A549 (cell line): Measurements from ENCODE around the gene SACM1L. TPM values are rescaled to one million over a fixed set of nuclear protein-coding genes. Genes with fewer than 3 reads are reported as not detected.
"Not testable (repeated sequence)": the region's sequence is repeated elsewhere in the genome, so short reads cannot be mapped to it uniquely, and the experiment has no call there.

ENCODE experiments used
- ATAC-seq, 2 experiments: fragments of 200-7000 bp in 1 of 2; fragments of >200 bp in 1 of 2; cut with Nextera tagmentation in 1 of 2; cut with Tn5 transposase in 1 of 2; 3 replicates each; pipeline versions ENCODE4 v1.8.0 to v1.9.1; 2018 to 2020; ENCODE audit warnings: mild to moderate bottlenecking in 1 of 2, moderate library complexity in 1 of 2
- CTCF ChIA-PET: fragments of 300-600 bp; sonication (Branson Sonifier 250); formaldehyde crosslinking; extraction: SDS; loops from one replicate; lab custom pipeline; 2021; ENCODE audit warnings: antibody characterized with exemption, inconsistent platforms; lab: Yijun Ruan, JAX
- POLR2A ChIA-PET: fragments of 350-600 bp; formaldehyde crosslinking; extraction: SDS; loops from one replicate; lab custom pipeline; 2021; ENCODE audit warnings: antibody characterized with exemption, inconsistent platforms; lab: Yijun Ruan, JAX
- DNase-seq, 2 experiments: peaks; one replicate each; pipeline versions ENCODE4 v3.0.0 to v3.0.0-alpha.2; 2011 to 2016; ENCODE audit warnings: low read depth in 1 of 2, low spot score in 1 of 2
- FAIRE-seq: peaks from 2 replicates; lab custom pipeline; 2011; peaks lifted over from hg19 to GRCh38; lab: Jason Lieb, UNC
- H3K27ac ChIP-seq, 2 experiments: fragments of >200 bp; sonication (Bioruptor Twin); formaldehyde crosslinking; 3 replicates each; pipeline ENCODE4 v1.5.1; 2016 to 2017
- H3K4me1 ChIP-seq: fragments of >200 bp; sonication (Bioruptor Twin); formaldehyde crosslinking; 3 replicates; pipeline ENCODE4 v1.6.1; 2016
- H3K4me2 ChIP-seq: fragments of >200 bp; sonication (Bioruptor Twin); formaldehyde crosslinking; 3 replicates; pipeline ENCODE4 v1.6.1; 2016
- H3K4me3 ChIP-seq: fragments of >200 bp; sonication (Bioruptor Twin); formaldehyde crosslinking; 3 replicates; pipeline ENCODE4 v1.5.1; 2016
- H3K9me3 ChIP-seq: fragments of >200 bp; sonication (Bioruptor Twin); formaldehyde crosslinking; 3 replicates; pipeline ENCODE4 v1.6.1; 2016
- CHD2 ChIP-seq: fragments of 150-350 bp; IDR thresholded peaks from 2 replicates; pipeline ENCODE4 v1.6.1; 2014; ENCODE audit warnings: low read length; ENCODE audit not compliant: partially characterized antibody
- FOSL2 ChIP-seq, 2 experiments: fragments of 450-650 bp in 1 of 2; fragments of >200 bp in 1 of 2; sonication (Bioruptor Twin) in 1 of 2; formaldehyde crosslinking; IDR thresholded peaks; 2 replicates each; pipeline versions ENCODE4 v1.5.0 to v1.6.1; 2016 to 2020; ENCODE audit warnings: mild to moderate bottlenecking in 1 of 2, moderate library complexity in 1 of 2
- GATA3 ChIP-seq: IDR thresholded peaks from 2 replicates; pipeline ENCODE4 v1.6.1; 2012; ENCODE audit warnings: borderline replicate concordance
- HOXA7 ChIP-seq: fragments of 250-450 bp; sonication (Bioruptor Pico); IDR thresholded peaks from 2 replicates; pipeline ENCODE4 v1.5.0; 2020; ENCODE audit warnings: mild to moderate bottlenecking, moderate library complexity
- HOXB13 ChIP-seq: fragments of 250-450 bp; sonication (Bioruptor Pico); IDR thresholded peaks from 2 replicates; pipeline ENCODE4 v1.5.0; 2020; ENCODE audit warnings: low read depth, mild to moderate bottlenecking, moderate library complexity
- JUN ChIP-seq, 2 experiments: fragments of >200 bp; sonication (Bioruptor Twin); formaldehyde crosslinking; IDR thresholded peaks; 2 replicates in 1 of 2; 3 replicates in 1 of 2; pipeline ENCODE4 v1.6.1; 2016 to 2017
- JUNB ChIP-seq: fragments of >200 bp; sonication (Bioruptor Twin); formaldehyde crosslinking; IDR thresholded peaks from 2 replicates; pipeline ENCODE4 v1.6.1; 2016
- MAFK ChIP-seq: fragments of 450-650 bp; IDR thresholded peaks from 2 replicates; pipeline ENCODE4 v1.6.1; 2014; ENCODE audit not compliant: partially characterized antibody
- MYC ChIP-seq: IDR thresholded peaks from 2 replicates; pipeline ENCODE4 v1.6.1; 2012; ENCODE audit warnings: mild to moderate bottlenecking, inconsistent platforms, low read length, improper control_type of control experiment, borderline replicate concordance
- NR3C1 ChIP-seq: fragments of >200 bp; sonication (Bioruptor Twin); formaldehyde crosslinking; IDR thresholded peaks from 3 replicates; pipeline ENCODE4 v1.6.1; 2017
- POLR2A ChIP-seq: IDR thresholded peaks from 2 replicates; pipeline ENCODE4 v1.6.1; 2012; ENCODE audit warnings: mild to moderate bottlenecking, low read length
- RAD21 ChIP-seq, 2 experiments: fragments of >200 bp in 1 of 2; sonication (Bioruptor Twin) in 1 of 2; formaldehyde crosslinking in 1 of 2; IDR thresholded peaks in 1 of 2; conservative IDR thresholded peaks in 1 of 2; 2 replicates in 1 of 2; 3 replicates in 1 of 2; pipeline ENCODE4 v1.6.1; 2012 to 2018; ENCODE audit warnings: inconsistent platforms in 1 of 2
- RFX5 ChIP-seq: fragments of 450-650 bp; IDR thresholded peaks from 2 replicates; pipeline ENCODE4 v1.7.1; 2014; ENCODE audit warnings: antibody characterized with exemption, mild to moderate bottlenecking, moderate library complexity
- RNF2 ChIP-seq: fragments of 200-600 bp; sonication (generic); IDR thresholded peaks from 2 replicates; pipeline ENCODE4 v1.6.1; 2016; ENCODE audit warnings: low read depth, mild to moderate bottlenecking, antibody characterized with exemption, moderate library complexity, borderline replicate concordance
- SMC3 ChIP-seq: fragments of >200 bp; sonication (Bioruptor Twin); formaldehyde crosslinking; IDR thresholded peaks from 3 replicates; pipeline ENCODE4 v1.6.1; 2018; ENCODE audit warnings: inconsistent platforms
- TFCP2L1 ChIP-seq: fragments of 250-450 bp; sonication (Bioruptor Pico); IDR thresholded peaks from 2 replicates; pipeline ENCODE4 v1.5.0; 2021; ENCODE audit warnings: mild to moderate bottlenecking
- TP53 ChIP-seq: fragments of 250-450 bp; sonication (Bioruptor Pico); IDR thresholded peaks from 2 replicates; pipeline ENCODE4 v1.5.0; 2021; ENCODE audit warnings: mild to moderate bottlenecking, moderate library complexity
- ZC3H11A ChIP-seq: fragments of 450-650 bp; IDR thresholded peaks from 2 replicates; pipeline ENCODE4 v1.6.1; 2014; ENCODE audit warnings: antibody characterized with exemption, mild to moderate bottlenecking
- ZNF302 ChIP-seq: fragments of 250-450 bp; sonication (Bioruptor Pico); IDR thresholded peaks from 2 replicates; pipeline ENCODE4 v1.9.0; 2021; ENCODE audit warnings: inconsistent platforms, mild to moderate bottlenecking, moderate library complexity
- ZSCAN20 ChIP-seq: fragments of 250-450 bp; sonication (Bioruptor Pico); IDR thresholded peaks from 2 replicates; pipeline ENCODE4 v1.8.0; 2022; ENCODE audit warnings: mild to moderate bottlenecking, moderate library complexity
- WGBS: methylation state at CpG from one replicate; pipeline ENCODE4 v1.1.6; 2017; ENCODE audit errors: missing lambda C conversion rate; 5-methylcytosine and 5-hydroxymethylcytosine counted together
- polyA plus RNA-seq, 4 experiments: library from polyadenylated mRNA; depleted of rRNA in 3 of 4; stranded (reverse); fragments of >200 nt; fragmentation: RNase III in 1 of 4; extraction: RNeasy Plus Mini Kit Qiagen cat#74134 plus additional on column Dnase treatment in 1 of 4; gene quantifications; 2 replicates in 3 of 4; 3 replicates in 1 of 4; pipeline ENCODE4 v1.2.3, GENCODE V29; 2011 to 2017
- TF ChIP-seq, protein P1 (sequence below): fragments of >200 bp; sonication (Bioruptor Twin); formaldehyde crosslinking; IDR thresholded peaks from 2 replicates; pipeline ENCODE4 v1.6.1; 2016
- TF ChIP-seq, protein P2 (sequence below): fragments of 250-450 bp; sonication (Bioruptor Pico); IDR thresholded peaks from 2 replicates; pipeline ENCODE4 v1.5.0; 2021; ENCODE audit warnings: mild to moderate bottlenecking, moderate library complexity, borderline replicate concordance
- TF ChIP-seq, protein P3 (sequence below): fragments of >200 bp; sonication (Bioruptor Twin); formaldehyde crosslinking; IDR thresholded peaks from 3 replicates; pipeline ENCODE4 v1.5.1; 2016
- TF ChIP-seq, protein P4 (sequence below): IDR thresholded peaks from 2 replicates; pipeline ENCODE4 v1.6.1; 2012
- TF ChIP-seq, protein P5 (sequence below): fragments of 150-350 bp; IDR thresholded peaks from 2 replicates; pipeline ENCODE4 v1.6.1; 2014; ENCODE audit warnings: low read depth, mild to moderate bottlenecking, low read length

The SACM1L gene
- polyA plus RNA-seq, 2 of the 4 experiments (the other 2 are of a cell fraction): 21.1 to 27.8 TPM

DNA sequence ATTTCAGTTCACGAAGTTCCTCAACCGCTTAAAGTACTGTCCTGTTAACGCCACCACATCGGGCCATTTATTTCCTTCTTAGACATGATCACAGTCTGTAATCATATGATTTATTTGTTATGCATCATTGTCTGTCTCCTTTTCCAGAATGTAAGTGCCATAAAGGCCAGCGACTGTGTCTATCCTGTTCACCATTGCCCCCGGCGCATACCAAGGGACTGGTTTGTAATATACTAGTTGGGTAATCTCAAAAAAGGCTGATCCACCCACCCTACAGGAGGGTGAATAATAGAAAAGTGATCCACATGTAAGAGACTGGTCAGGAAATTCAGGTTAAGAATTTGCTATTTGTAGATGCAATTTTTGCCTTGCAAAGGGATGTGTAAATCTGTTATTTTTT is 65.3 kb downstream of the SACM1L start:
- H3K9me3 ChIP-seq: no peaks in the 10 kb centered on the region
- ChIA-PET CTCF (no interaction called here), POLR2A (no interaction called here)
- ATAC-seq (no peak), DNase-seq (no peak), FAIRE-seq (no peak)
- H3K27ac ChIP-seq: no peak overlapping the region
- no peaks in the 10 kb centered on the region for H3K4me1 ChIP-seq
- 85% methylated on average over 7 of the region's 7 CpGs for WGBS
- TF ChIP-seq RFX5 (no peak), HOXA7 (CRISPR knock-in tag) (no peak), FOSL2 (IDR thresholded peaks at IDR 0.05) (no peak), FOSL2 (CRISPR knock-in tag; IDR thresholded peaks at IDR 0.05) (no peak), TFCP2L1 (CRISPR knock-in tag) (no peak), HOXB13 (CRISPR knock-in tag) (no peak), TP53 (CRISPR knock-in tag) (no peak), JUNB (no peak), JUN (IDR thresholded peaks at IDR 0.05) (no peak), ZNF302 (no peak), GATA3 (no peak), NR3C1 (no peak), POLR2A (no peak), RNF2 (no peak), MAFK (no peak)
- TF ChIP-seq, protein P1, sequence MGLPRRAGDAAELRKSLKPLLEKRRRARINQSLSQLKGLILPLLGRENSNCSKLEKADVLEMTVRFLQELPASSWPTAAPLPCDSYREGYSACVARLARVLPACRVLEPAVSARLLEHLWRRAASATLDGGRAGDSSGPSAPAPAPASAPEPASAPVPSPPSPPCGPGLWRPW: no peak
- TF ChIP-seq, protein P2, sequence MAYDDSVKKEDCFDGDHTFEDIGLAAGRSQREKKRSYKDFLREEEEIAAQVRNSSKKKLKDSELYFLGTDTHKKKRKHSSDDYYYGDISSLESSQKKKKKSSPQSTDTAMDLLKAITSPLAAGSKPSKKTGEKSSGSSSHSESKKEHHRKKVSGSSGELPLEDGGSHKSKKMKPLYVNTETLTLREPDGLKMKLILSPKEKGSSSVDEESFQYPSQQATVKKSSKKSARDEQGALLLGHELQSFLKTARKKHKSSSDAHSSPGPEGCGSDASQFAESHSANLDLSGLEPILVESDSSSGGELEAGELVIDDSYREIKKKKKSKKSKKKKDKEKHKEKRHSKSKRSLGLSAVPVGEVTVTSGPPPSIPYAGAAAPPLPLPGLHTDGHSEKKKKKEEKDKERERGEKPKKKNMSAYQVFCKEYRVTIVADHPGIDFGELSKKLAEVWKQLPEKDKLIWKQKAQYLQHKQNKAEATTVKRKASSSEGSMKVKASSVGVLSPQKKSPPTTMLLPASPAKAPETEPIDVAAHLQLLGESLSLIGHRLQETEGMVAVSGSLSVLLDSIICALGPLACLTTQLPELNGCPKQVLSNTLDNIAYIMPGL (CRISPR knock-in tag): no peak
- TF ChIP-seq, protein P3, sequence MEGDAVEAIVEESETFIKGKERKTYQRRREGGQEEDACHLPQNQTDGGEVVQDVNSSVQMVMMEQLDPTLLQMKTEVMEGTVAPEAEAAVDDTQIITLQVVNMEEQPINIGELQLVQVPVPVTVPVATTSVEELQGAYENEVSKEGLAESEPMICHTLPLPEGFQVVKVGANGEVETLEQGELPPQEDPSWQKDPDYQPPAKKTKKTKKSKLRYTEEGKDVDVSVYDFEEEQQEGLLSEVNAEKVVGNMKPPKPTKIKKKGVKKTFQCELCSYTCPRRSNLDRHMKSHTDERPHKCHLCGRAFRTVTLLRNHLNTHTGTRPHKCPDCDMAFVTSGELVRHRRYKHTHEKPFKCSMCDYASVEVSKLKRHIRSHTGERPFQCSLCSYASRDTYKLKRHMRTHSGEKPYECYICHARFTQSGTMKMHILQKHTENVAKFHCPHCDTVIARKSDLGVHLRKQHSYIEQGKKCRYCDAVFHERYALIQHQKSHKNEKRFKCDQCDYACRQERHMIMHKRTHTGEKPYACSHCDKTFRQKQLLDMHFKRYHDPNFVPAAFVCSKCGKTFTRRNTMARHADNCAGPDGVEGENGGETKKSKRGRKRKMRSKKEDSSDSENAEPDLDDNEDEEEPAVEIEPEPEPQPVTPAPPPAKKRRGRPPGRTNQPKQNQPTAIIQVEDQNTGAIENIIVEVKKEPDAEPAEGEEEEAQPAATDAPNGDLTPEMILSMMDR: no peak
- TF ChIP-seq, protein P4, sequence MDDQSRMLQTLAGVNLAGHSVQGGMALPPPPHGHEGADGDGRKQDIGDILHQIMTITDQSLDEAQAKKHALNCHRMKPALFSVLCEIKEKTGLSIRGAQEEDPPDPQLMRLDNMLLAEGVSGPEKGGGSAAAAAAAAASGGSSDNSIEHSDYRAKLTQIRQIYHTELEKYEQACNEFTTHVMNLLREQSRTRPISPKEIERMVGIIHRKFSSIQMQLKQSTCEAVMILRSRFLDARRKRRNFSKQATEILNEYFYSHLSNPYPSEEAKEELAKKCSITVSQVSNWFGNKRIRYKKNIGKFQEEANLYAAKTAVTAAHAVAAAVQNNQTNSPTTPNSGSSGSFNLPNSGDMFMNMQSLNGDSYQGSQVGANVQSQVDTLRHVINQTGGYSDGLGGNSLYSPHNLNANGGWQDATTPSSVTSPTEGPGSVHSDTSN: no peak
- H3K4me2 ChIP-seq: no peak overlapping the region
- no peak overlapping the region for H3K4me3 ChIP-seq

DNA sequence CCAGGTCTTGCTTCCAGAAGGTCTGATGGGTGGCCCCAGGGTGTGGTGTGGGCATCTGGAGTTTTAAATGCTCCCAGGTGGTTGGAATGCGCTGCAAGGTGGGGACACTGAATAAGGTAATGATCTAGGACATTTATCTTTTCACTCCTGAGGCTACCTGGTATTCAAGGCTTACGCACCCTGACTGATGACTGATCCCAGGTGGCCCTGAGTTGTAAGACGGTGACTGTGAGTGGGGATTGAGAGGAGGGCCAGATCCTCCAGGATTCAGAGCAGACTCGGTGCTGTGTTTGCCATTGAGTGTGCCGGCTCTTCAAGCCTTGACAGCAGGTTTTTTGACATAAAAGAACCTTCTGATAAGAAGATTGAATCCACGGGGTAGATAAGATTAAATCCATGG is 66.9 kb downstream of the SACM1L start:
- no peaks in the 10 kb centered on the region for H3K4me1 ChIP-seq
- no peak for TF ChIP-seq CHD2
- TF ChIP-seq ZSCAN20 (CRISPR knock-in tag): no peak
- no peak for TF ChIP-seq RAD21 (conservative IDR thresholded peaks at IDR 0.05 in 1 of 2, IDR thresholded peaks at IDR 0.05 in 1 of 2)
- no peak for TF ChIP-seq MYC
- no peak for TF ChIP-seq SMC3
- TF ChIP-seq JUN (IDR thresholded peaks at IDR 0.05): no peak
- no peak for TF ChIP-seq NR3C1
- TF ChIP-seq ZC3H11A: no peak
- TF ChIP-seq HOXB13 (CRISPR knock-in tag): no peak
- TF ChIP-seq, protein P5, sequence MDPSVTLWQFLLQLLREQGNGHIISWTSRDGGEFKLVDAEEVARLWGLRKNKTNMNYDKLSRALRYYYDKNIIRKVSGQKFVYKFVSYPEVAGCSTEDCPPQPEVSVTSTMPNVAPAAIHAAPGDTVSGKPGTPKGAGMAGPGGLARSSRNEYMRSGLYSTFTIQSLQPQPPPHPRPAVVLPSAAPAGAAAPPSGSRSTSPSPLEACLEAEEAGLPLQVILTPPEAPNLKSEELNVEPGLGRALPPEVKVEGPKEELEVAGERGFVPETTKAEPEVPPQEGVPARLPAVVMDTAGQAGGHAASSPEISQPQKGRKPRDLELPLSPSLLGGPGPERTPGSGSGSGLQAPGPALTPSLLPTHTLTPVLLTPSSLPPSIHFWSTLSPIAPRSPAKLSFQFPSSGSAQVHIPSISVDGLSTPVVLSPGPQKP: no peak
- no peak for ATAC-seq
- WGBS: 48% methylated on average over 6 of the region's 6 CpGs
- POLR2A ChIA-PET: no interaction called here
- H3K9me3 ChIP-seq: no peaks in the 10 kb centered on the region
- no peak for FAIRE-seq
- no peak overlapping the region for H3K4me2 ChIP-seq
- DNase-seq: no peak
- CTCF ChIA-PET: no interaction called here
- H3K4me3 ChIP-seq: no peak overlapping the region
- H3K27ac ChIP-seq: no peak overlapping the region

DNA sequence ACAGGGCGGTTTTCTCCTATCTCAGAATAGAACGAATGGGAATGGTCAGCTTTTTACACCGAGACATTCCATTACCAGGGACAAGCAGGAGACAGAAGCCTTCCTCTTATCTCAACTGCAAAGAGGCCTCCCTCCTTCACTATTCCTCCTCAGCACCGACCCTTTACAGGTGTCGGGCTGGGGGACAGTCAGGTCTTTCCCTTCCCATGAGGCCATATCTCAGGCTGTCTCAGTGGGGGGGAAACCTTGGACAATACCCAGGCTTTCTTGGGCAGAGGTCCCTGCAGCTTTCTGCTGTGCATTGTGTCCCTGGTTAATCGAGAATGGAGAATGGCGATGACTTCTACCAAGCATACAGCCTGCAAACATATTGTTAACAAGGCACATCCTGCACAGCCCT is 67.9 kb downstream of the SACM1L start:
- ATAC-seq, H3K4me3 ChIP-seq, CTCF ChIA-PET, H3K9me3 ChIP-seq, FAIRE-seq, DNase-seq, H3K4me1 ChIP-seq, H3K27ac ChIP-seq, H3K4me2 ChIP-seq, POLR2A ChIA-PET: not testable (repeated sequence)
- 83% methylated on average over 6 of the region's 7 CpGs for WGBS
